ENCODE data around the gene GPR142.

GPR142 gene

GRCh38 chr17:74415608-74416396 lies 48.5 kb downstream of the GPR142 start:
- Mint-ChIP-seq H3K4me1 (no peaks in the 10 kb centered on the region), H3K36me3 (no peaks in the 10 kb centered on the region), H3K27ac (no peak overlapping the region), H3K27me3 (no peaks in the 10 kb centered on the region), H3K9me3 (no peaks in the 10 kb centered on the region), H3K4me3 (no peak overlapping the region)

- Mint-ChIP-seq H3K36me3 (no peaks in the 10 kb centered on the region), H3K4me1 (no peaks in the 10 kb centered on the region), H3K27me3 (peaks cover 3% of the 10 kb centered on the region), H3K9me3 (no peaks in the 10 kb centered on the region), H3K27ac (no peak overlapping the region), H3K4me3 (no peak overlapping the region)
Measured at GRCh38 chr17:74417178-74418045, 50.1 kb downstream of the GPR142 start.

- Mint-ChIP-seq H3K9me3 (no peaks in the 10 kb centered on the region), H3K27ac (no peak overlapping the region), H3K36me3 (no peaks in the 10 kb centered on the region), H3K4me1 (no peaks in the 10 kb centered on the region), H3K27me3 (peaks cover 3% of the 10 kb centered on the region), H3K4me3 (no peak overlapping the region)
Measured at GRCh38 chr17:74419928-74420411, 52.7 kb downstream of the GPR142 start.

All from activated naive CD4-positive, alpha-beta T cell treated with anti-CD3 and anti-CD28 coated beads, Interleukin-2, amount 50 U/mL, for 24 hours (primary cell).